B cell (primary cell): ENCODE measurements around the gene IL31RA.

ENCODE experiments used
- EZH2 ChIP-seq: IDR thresholded peaks from 2 replicates; pipeline ENCODE4 v1.6.1; 2012; ENCODE audit warnings: borderline replicate concordance, low read depth, mild to moderate bottlenecking, moderate library complexity, low read length; ENCODE audit not compliant: insufficient read depth, poor library complexity, severe bottlenecking
- TF ChIP-seq, protein P1 (sequence below): fragments of 200-600 bp; IDR thresholded peaks from one replicate; pipeline ENCODE4 v1.8.0; 2022; ENCODE audit warnings: antibody characterized with exemption, mild to moderate bottlenecking

DNA sequence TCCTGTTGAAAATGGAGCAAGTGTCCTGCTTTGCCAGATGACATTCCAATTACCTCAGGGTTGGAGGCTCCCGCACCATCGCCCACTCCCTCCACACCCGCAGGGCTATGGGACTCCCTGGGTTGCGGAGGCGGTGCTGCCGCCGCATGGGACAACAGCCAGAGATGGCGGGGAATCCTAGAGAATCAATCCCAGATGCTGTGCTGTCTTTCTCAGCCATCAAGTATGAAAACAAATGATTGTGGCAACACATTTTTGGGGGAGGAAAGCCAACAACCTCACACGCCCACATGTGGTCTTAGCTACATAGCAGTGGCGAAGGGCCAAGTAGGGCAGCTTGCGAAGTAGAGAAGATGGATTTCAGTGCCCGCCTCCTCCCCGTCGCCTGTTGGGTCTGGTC is 46.7 kb downstream of the IL31RA start:
- TF ChIP-seq, protein P1, sequence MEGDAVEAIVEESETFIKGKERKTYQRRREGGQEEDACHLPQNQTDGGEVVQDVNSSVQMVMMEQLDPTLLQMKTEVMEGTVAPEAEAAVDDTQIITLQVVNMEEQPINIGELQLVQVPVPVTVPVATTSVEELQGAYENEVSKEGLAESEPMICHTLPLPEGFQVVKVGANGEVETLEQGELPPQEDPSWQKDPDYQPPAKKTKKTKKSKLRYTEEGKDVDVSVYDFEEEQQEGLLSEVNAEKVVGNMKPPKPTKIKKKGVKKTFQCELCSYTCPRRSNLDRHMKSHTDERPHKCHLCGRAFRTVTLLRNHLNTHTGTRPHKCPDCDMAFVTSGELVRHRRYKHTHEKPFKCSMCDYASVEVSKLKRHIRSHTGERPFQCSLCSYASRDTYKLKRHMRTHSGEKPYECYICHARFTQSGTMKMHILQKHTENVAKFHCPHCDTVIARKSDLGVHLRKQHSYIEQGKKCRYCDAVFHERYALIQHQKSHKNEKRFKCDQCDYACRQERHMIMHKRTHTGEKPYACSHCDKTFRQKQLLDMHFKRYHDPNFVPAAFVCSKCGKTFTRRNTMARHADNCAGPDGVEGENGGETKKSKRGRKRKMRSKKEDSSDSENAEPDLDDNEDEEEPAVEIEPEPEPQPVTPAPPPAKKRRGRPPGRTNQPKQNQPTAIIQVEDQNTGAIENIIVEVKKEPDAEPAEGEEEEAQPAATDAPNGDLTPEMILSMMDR: no peak
- TF ChIP-seq EZH2: no peak
